Measurements from ENCODE around the gene ATP6V0B. TPM values are rescaled to one million over a fixed set of nuclear protein-coding genes. Genes with fewer than 3 reads are reported as not detected.

ATP6V0B gene
- total and polyA plus RNA-seq, 2 experiments from 2014 or later, result 112 to 142 TPM

GRCh38 chr1:44020464-44020863 lies 45.7 kb downstream of the ATP6V0B start:
- H3K27me3 Mint-ChIP-seq (ENCODE audit: insufficient read depth, low read depth, poor library complexity), result peaks cover 5% of the 10 kb centered on the region
- no peaks in the 10 kb centered on the region; the same call in 1 of the 2 replicates for H4K20me1 ChIP-seq (replicated peaks; ENCODE audit: insufficient read depth)
- H3K4me1 ChIP-seq (ENCODE audit: insufficient read depth), result no peaks in the 10 kb centered on the region
- TF ChIP-seq ETS1 (IDR thresholded peaks at IDR 0.05) (no peak), JUNB (IDR thresholded peaks at IDR 0.05; ENCODE audit: unreplicated experiment) (no peak), CTCF (conservative IDR thresholded peaks at IDR 0.05; ENCODE audit: low read depth in 2 of 2) (no peak), ZNF114 (CRISPR knock-in tag; IDR thresholded peaks at IDR 0.05) (no peak), ZNF462 (CRISPR knock-in tag; IDR thresholded peaks at IDR 0.05) (no peak), EZH2phosphoT487 (IDR thresholded peaks at IDR 0.05; ENCODE audit: unreplicated experiment) (no peak), NANOG (IDR thresholded peaks at IDR 0.05; ENCODE audit: borderline replicate concordance) (no peak), STAT1 (IDR thresholded peaks at IDR 0.05; ENCODE audit: unreplicated experiment) (no peak)
- no peak overlapping the region for H3K4me3 Mint-ChIP-seq
- no peak for DNase-seq (ENCODE audit: low spot score)
- peaks cover 53% of the 10 kb centered on the region for H3K36me3 Mint-ChIP-seq (ENCODE audit: low read depth)
- no peaks in the 10 kb centered on the region for H3K36me3 ChIP-seq (ENCODE audit: insufficient read depth)
- no peaks in the 10 kb centered on the region for H3F3A ChIP-seq (replicated peaks; ENCODE audit: low read depth)
- no peak overlapping the region for H3K27ac ChIP-seq (ENCODE audit: low read depth)
- H3K9me3 Mint-ChIP-seq, result no peaks in the 10 kb centered on the region
- H3K27ac Mint-ChIP-seq, result no peak overlapping the region
- no peak overlapping the region for H2AFZ ChIP-seq
- H3K4me2 ChIP-seq, result no peak overlapping the region
- H3K9me2 ChIP-seq (ENCODE audit: insufficient read depth), result no peaks in the 10 kb centered on the region
- peaks cover 10% of the 10 kb centered on the region; the same call in 2 of the 3 replicates for H3K4me1 Mint-ChIP-seq
- no peak for ATAC-seq
- H3K79me2 ChIP-seq (replicated peaks; ENCODE audit: insufficient read depth), result no peaks in the 10 kb centered on the region; the same call in 1 of the 2 replicates
- H3K27me3 ChIP-seq (ENCODE audit: insufficient read depth), result no peaks in the 10 kb centered on the region
- H3K4me3 ChIP-seq, result no peak overlapping the region
